HG03469 (cell line): ENCODE data around the gene METTL27.
"Not testable (repeated sequence)": the region's sequence is repeated elsewhere in the genome, so short reads cannot be mapped to it uniquely, and the experiment has no call there.

Experiments used
- ATAC-seq: cut with Tn5 transposase; IDR thresholded peaks from one replicate; pipeline ENCODE4 v1.9.1; 2021; ENCODE audit warnings: mild to moderate bottlenecking, moderate library complexity, moderate number of reproducible peaks; ENCODE audit not compliant: unreplicated experiment

METTL27 gene

DNA sequence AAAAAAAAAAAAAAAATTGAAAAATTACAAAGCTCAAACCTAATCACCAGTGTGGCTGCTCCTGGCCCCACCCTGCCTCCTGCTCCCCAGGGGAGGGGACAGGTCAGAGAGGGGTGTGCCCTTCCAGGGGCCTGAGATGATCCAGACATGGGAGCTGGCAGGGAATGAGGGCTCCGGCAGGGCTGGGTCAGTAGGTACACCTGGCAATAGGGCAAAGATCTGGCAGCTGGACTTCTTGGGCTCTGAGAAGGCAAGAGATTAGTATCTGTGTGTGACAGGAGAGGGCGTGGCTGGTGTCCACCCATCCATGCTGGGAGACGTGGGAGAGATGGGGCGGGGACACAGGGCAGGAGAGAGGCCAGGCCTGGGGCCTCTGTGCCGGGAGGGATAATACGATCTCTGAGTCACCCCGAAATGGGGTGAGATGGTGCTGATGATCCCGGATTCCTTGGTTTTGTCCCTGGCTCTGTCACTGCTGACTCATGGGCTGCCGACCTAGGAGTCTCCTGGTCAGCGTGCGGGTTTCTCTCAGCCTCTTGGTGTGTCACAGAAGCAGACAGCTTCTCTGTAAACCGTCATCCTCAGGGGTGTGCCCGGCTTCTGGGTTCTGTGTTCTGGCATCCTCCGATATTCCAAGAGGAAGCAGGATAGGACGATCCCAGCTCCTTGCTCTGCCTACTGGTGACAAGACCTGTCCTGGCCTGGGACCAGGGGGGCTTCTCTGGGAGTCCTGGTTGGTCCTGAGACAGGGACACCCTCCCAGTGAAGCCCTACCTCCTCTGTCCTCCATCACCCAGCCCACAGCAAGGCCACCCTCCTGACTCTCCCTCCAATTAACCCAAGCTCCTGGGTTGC is 19.8 kb downstream of the METTL27 start:
- ATAC-seq = no peak

DNA sequence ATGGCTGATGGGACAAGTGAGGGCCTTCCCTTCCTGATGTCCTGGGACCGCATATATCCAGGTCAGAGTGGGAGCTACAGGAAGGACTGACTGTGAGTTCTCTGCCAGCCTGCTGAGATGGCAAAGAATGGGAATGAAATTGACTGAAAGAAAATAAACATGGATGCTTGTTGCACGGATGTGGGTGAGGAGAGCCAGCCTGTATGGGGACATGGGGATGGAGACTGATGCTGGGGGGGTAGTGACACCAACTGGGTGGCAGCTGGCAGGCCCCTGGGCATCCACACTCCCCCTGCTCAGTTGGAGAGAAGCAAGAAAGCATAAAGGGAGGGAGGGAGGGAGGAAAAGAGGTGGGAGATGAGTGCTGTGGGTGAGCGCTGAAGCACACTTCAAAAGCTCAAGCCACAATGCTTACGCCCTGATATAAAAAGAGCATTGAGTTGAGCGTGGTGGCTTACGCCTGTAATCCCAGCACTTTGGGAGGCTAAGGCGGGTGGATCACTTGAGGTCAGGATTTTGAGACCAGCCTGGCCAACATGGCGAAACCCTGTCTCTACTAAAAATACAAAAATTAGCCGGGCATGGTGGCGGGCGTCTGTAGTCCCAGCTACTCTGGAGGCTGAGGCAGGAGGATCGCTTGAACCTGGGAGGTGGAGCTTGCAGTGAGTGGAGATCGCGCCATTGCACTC is 20.6 kb downstream of the METTL27 start:
- not testable (repeated sequence) for ATAC-seq

DNA sequence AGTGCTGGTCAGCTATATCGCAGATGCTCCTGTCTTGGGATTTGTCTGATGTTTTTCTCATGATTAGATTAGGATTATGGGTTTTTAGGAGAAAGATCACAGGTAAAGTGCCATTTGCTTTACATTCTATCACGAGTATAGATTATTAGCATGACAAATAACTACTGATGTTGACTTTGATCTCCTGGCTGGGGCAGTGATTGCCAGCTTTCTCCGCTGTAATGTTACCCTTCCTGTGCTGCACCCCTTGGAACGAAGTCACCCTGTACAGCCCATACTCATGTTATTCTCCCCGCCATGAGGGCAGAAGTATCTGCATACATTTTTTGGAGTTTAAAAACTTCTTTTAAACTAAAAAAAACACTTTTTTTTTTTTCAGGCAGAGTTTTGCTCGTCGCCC is 22.3 kb downstream of the METTL27 start:
- no peak for ATAC-seq

DNA sequence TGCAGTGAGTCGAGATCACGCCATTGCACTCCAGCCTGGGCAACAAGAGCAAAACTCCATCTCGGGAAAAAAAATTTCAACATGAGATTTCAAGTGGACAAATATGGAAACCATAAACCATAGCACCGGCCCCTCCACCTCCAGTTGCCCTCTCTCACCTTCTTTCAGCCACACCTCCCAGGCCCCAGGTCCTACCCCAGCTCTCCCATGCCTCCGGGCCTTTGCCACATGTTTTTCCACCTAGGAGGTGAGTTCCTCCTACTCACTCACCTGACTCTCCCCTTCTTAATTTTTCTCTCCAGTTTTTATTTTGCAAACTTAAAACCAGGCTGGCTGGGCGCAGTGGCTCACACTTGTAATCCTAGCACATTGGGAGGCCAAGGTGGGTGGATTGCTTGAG is 25.2 kb downstream of the METTL27 start:
- no peak for ATAC-seq

DNA sequence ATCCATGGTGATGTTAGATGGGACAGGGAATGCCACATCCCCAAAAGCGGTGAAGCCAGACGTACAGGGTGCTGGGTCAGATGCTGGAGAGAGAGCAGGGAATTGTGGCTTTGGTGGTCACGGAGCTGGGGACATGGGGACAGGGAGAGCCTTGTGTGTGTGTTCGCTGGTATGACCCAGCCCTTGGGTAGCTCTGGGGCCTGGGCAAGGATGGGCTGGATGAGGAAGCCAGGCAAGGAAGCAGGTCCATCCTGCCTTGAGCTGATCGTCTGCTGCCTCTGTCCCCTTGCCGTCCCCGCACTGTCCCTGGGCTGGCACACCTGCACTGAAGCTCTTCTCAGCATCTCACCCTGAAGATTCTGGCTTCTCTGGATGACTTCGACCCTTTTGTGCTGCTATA is 26.9 kb downstream of the METTL27 start:
- no peak for ATAC-seq

DNA sequence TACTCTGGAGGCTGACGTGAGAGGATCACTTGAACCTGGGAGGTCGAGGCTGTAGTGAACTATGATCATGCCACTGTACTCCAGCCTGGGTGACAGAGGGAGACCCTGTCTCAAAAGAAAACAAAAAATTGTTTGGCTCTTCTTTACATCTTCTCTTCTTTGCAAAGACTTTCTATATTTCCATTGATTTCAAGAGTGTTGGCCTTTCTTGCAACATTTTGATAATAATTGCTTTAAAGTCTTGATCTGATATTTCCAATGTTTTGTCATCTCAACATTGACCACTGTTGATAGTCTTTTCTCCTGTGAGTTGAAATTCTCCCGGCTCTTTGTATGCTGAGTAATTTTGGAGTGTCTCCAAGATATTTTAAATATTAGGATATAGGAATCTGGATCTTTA is 29.3 kb downstream of the METTL27 start:
- no peak for ATAC-seq

DNA sequence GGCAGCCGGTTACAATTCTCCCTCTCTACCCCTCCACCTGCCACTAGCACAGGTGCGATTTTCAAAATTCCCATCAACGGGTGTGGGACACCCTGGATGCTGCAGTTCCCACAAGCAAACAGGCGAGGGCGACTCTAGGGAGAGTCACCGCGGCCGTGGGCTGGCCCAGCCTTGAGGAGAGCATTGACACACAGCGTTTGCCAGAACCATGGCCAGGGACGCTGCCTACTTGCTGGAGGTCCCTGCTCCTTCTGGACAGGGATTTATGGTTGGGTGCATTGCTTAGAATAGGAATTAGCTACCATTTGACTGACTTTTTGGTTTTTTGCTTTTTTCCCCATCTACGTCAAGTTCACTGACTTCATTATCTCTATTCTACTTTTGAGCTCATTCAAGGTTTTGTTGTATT is 30.6 kb downstream of the METTL27 start:
- no peak for ATAC-seq

DNA sequence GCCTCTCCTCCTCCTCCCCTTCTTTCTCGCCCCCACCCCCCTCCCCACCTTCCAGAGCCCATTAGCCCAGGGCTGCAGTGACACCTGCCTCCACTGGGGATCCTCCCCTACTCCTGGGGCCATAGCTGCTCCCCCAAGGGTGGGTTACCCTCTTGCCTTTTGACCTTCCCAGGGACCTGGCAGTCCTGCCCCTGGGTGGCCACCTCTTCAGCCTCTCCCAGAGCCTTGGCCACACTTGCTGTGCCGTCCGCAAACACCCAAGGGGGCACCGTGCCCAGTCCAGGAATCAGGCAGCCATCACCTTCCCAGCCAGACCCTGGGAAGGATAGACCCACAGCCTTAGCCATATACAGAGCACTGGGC is 31.3 kb downstream of the METTL27 start:
- ATAC-seq = no peak

DNA sequence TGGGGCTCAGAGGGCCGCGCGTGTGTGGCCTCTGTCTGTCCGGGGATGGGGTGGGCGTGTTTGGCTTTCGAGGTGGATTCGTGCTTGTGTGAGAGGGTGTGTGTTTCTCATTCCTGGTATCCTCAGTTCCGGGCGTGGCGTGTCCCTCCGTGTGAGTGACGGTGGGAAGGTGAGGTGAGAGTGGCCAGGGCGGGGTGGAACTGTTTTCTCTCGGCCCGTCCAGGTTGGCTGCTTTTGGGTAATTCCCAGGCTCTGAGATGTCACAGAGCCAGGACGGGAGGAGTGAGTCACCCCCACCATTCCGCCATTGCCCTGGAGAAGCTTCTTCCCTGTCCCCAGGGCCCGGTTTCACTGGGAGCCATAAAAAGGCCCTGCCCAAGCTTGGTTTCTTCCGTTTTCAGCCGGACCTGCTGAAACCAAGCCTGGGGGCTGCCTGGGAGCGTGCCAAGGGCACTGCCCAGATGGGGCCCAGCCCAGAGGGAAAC is 32.8 kb downstream of the METTL27 start:
- no peak for ATAC-seq

DNA sequence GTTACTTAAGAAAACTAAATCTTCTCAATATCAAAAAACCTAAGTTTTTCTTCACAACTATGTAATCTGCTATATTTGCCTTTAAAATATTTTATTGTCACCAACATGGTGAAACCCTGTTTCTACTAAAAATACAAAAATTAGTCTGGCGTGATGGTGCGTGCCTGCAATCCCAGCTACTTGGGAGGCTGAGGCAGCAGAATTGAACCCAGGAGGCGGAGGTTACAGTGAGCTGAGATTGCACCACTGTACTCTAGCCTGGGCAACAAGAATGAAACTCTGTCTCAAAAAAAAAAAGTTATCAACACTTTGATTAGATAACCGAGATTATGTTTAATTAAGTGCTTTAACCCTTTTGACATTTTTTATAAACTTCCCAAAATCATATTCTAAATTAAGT is 39.9 kb downstream of the METTL27 start:
- ATAC-seq = no peak

DNA sequence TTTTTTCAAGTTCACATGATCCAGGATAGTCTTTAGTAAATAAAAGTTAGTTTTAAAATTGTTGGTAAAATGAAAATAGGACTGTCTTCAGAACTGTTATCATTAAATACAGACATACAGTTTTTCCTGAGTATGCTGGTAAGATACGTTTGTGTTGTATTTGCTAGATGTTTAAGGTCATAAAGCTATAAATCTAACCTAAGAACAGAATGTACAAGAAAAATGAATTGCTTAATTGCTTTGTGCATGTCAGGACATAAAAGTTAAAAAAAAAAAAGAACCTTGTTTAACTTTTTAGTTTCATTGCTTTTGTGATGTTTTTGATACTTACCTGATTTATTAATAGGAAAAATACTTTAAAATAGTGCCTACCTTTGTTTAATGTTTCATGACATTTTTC is 40.7 kb downstream of the METTL27 start:
- ATAC-seq = no peak

DNA sequence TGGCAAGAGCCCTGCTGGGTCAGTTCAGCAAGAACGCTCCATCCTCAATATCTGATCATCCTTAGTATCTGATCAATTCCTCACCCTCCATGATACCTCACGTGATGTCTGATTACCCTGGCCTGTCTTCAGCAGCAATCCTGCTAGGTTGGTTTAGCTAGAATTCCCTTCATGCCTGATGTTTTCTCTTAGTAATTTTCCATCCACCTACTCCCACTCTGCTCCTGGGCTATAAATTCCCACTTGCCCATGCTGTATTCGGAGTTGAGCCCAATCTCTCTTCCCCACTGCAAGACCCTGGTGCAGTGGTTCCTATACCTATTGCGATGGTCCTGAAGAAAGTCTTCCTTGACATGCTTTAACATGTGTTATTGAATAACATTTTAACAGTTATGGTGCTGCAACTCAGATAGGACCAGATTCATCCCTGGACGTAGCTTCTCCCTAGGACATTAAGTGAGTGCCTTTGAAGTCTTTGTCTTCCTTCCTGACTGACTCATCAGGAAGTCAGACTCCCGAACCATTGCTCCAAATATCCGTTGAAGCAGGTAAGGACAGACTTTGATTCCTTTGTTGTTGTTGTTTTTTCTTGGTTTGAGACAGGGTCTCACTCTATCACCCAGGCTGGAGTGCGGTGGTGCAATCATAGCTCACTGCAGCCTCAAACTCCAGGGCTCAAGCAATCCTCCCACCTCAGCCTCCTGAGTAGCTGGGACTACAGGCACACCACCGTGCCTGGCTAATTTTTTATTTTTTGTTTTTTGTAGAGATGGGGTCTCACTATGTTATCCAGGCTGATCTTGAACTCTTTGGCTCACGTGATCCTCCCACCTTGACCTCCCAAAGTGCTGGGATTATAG is 42.8 kb downstream of the METTL27 start:
- no peak for ATAC-seq

DNA sequence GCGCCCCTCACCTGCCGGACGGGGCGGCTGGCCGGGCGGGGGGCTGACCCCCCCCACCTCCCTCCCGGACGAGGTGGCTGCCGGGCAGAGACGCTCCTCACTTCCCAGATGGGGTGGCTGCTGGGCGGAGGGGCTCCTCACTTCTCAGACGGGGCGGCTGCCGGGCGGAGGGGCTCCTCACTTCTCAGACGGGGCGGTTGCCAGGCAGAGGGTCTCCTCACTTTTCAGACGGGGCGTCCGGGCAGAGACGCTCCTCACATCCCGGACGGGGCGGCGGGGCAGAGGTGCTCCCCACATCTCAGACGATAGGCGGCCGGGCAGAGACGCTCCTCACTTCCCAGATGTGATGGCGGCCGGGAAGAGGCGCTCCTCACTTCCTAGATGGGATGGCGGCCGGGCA is 45.1 kb downstream of the METTL27 start:
- not testable (repeated sequence) for ATAC-seq

DNA sequence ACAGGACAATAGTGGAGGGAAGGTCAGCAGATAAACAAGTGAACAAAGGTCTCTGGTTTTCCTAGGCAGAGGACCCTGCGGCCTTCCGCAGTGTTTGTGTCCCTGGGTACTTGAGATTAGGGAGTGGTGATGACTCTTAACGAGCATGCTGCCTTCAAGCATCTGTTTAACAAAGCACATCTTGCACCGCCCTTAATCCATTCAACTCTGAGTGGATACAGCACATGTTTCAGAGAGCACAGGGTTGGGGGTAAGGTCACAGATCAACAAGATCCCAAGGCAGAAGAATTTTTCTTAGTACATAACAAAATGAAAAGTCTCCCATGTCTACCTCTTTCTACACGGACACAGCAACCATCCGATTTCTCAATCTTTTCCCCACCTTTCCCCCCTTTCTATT is 45.7 kb downstream of the METTL27 start:
- not testable (repeated sequence) for ATAC-seq

DNA sequence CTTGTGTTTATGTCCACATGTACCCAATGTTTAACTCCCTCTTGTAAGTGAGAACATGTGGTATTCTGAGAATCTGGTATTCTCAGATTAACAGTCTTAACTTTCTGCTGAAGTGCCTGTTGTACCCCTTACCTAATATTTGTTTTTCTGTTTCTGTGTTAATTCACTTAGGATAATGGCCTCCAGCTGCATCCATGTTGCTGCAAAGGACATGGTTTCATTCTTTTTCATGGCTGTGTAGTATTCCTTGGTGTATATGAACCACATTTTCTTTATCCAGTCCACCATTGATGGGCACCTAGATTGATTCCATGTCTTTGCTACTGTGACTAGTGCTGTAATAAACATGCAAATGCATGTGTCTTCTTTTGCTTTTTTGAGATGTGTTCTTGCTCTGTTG is 47.1 kb downstream of the METTL27 start:
- not testable (repeated sequence) for ATAC-seq

DNA sequence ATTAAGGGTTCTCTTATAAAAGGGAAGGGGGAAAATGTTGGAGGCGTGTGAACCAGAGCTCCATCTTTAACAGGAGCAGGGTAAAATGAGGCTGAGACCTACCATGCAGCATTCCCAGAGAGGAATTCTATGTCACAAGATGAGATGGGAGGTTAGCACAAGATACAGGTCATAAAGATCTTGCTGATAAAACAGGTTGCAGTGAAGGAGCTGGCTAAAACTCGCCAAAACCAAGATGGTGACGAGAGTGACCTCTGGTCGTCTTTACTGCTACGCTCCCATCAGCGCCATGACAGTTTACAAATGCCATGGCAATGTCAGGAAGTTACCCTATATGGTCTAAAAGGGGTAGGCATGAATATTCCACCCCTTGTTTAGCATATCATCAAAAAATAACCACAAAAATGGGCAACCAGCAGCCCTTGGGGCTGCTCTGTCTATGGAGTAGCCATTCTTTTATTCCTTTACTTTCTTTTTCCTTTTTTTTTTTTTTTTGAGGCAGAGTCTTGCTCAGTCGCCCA is 51.1 kb downstream of the METTL27 start:
- ATAC-seq = not testable (repeated sequence)

DNA sequence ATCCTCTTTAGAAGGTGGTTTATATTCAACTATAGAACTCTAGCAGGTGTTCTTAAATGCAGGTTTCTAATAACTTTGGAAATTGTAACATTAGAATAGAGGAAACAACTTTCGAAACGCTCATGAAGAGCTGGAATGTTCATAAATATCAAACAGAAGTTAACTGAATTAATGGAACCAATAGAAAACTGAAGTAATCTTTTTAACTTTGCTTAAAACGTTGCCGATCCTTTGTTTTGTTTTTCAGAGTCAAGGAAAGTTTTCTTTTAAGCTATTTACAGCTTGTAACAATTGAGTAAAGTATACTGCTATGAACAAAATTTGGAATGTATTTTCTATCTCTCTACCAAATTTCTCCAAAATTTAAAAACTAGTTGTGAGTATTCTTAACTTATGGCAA is 53.3 kb downstream of the METTL27 start:
- no peak for ATAC-seq

DNA sequence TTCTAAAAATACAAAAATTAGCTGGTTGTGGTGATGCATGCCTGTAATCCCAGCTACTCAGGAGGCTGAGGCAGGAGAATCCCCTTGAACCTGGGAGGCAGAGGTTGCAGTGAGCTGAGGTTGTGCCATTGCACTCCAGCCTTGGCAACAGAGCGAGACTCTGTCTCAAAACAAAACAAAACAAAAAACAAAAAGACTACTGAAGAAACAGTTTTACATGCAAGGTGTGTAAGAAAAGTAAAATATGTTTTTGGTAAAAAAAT is 54.6 kb downstream of the METTL27 start:
- not testable (repeated sequence) for ATAC-seq

DNA sequence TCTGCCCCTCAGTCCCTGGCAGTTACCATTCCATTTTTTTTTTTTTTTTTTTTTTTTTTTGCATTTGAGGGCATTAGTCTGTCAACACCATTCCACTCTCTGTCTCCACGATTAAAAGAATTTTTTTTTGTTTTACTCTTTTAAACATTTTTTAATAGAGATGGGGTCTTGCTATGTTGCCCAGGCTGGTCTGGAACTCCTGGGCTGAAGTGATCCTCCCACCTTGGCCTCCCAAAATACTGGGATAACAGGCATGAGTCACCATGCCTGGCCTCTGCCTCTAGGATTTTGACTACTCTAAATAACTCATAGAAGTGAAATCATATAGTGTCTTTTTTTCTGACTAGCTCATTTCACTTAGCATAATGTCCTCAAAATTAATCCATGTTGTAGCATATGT is 55.7 kb downstream of the METTL27 start:
- ATAC-seq = no peak
